DND-41 (cell line): ENCODE measurements around the gene PCYOX1L.

Source experiments
- ATAC-seq: fragments of 200-7000 bp; cut with Tn5 transposase; 3 replicates; pipeline ENCODE4 v1.9.1; 2021; ENCODE audit warnings: low read depth; ENCODE audit not compliant: insufficient read depth
- DNase-seq: peaks from one replicate; pipeline ENCODE4 v3.0.0-alpha.2; 2020
- H2AFZ ChIP-seq: 2 replicates; pipeline ENCODE4 v1.6.0; 2012; ENCODE audit warnings: low read depth, low read length
- H3K27ac ChIP-seq: 2 replicates; pipeline ENCODE4 v1.5.1; 2012; ENCODE audit warnings: low read length, inconsistent platforms
- H3K27me3 ChIP-seq: fragments of 200-600 bp; sonication (generic); 2 replicates; pipeline ENCODE4 v1.6.0; 2012; ENCODE audit warnings: low read length, mild to moderate bottlenecking, inconsistent platforms; ENCODE audit not compliant: insufficient read depth, poor library complexity
- H3K36me3 ChIP-seq: 2 replicates; pipeline ENCODE4 v1.5.1; 2012; ENCODE audit warnings: low read length, inconsistent platforms; ENCODE audit not compliant: insufficient read depth
- H3K4me1 ChIP-seq: 2 replicates; pipeline ENCODE4 v1.5.1; 2012; ENCODE audit warnings: mild to moderate bottlenecking, low read length; ENCODE audit not compliant: insufficient read depth
- H3K4me2 ChIP-seq: 2 replicates; pipeline ENCODE4 v1.6.0; 2012; ENCODE audit warnings: mild to moderate bottlenecking, moderate library complexity, low read length, inconsistent platforms; ENCODE audit not compliant: insufficient read depth
- H3K4me3 ChIP-seq, 2 experiments: fragments of 200-600 bp in 1 of 2; shearing (Covaris generic) in 1 of 2; 2 replicates each; pipeline ENCODE4 v1.5.1; 2012 to 2016; ENCODE audit warnings: inconsistent platforms in 2 of 2, low read length in 2 of 2, mild to moderate bottlenecking in 2 of 2, low read depth in 1 of 2, moderate library complexity in 1 of 2
- H3K79me2 ChIP-seq: 2 replicates; pipeline ENCODE4 v1.6.0; 2012; ENCODE audit warnings: low read length, inconsistent platforms; ENCODE audit not compliant: insufficient read depth
- H3K9ac ChIP-seq: 2 replicates; pipeline ENCODE4 v1.6.0; 2012; ENCODE audit warnings: low read depth, mild to moderate bottlenecking, inconsistent platforms, low read length, moderate library complexity
- H3K9me3 ChIP-seq: 2 replicates; pipeline ENCODE4 v1.5.1; 2012; ENCODE audit warnings: low read length, moderate library complexity, mild to moderate bottlenecking, inconsistent platforms; ENCODE audit not compliant: insufficient read depth, severe bottlenecking
- H4K20me1 ChIP-seq: 2 replicates; pipeline ENCODE4 v1.6.0; 2012; ENCODE audit warnings: low read length; ENCODE audit not compliant: insufficient read depth
- EZH2 ChIP-seq: IDR thresholded peaks from 3 replicates; pipeline ENCODE4 v1.6.1; 2012; ENCODE audit warnings: borderline replicate concordance, low read depth, mild to moderate bottlenecking, moderate library complexity, low read length, inconsistent platforms; ENCODE audit not compliant: severe bottlenecking
- TF ChIP-seq, protein P1 (sequence below): IDR thresholded peaks from 2 replicates; pipeline ENCODE4 v1.5.1; 2012; ENCODE audit warnings: borderline replicate concordance, low read length, moderate library complexity, mild to moderate bottlenecking; ENCODE audit not compliant: poor library complexity, severe bottlenecking; ENCODE audit errors: extremely low read depth

Gene PCYOX1L

DNA sequence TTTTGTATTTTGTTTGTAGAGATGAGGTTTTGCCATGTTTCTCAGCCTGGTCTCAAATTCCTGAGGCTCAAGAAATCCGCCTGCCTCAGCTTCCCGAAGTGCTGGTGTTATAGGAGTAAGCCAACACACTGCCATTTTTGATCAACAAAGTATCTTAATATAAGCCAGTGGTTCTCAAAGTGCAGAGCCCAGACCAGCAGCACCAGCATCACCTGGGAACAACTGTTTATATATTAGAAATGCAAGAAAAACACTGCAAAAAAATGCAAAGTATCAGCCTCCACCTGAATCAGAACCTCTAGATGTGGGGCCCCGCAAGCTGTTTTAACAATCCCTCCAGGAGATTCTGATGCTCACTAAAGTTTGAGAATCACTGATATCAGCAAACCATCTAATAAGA lies 15.1 kb downstream of the PCYOX1L start:
- Histone ChIP-seq H3K4me2 (no peak overlapping the region), H3K4me1 (no peaks in the 10 kb centered on the region)
- TF ChIP-seq, protein P1, sequence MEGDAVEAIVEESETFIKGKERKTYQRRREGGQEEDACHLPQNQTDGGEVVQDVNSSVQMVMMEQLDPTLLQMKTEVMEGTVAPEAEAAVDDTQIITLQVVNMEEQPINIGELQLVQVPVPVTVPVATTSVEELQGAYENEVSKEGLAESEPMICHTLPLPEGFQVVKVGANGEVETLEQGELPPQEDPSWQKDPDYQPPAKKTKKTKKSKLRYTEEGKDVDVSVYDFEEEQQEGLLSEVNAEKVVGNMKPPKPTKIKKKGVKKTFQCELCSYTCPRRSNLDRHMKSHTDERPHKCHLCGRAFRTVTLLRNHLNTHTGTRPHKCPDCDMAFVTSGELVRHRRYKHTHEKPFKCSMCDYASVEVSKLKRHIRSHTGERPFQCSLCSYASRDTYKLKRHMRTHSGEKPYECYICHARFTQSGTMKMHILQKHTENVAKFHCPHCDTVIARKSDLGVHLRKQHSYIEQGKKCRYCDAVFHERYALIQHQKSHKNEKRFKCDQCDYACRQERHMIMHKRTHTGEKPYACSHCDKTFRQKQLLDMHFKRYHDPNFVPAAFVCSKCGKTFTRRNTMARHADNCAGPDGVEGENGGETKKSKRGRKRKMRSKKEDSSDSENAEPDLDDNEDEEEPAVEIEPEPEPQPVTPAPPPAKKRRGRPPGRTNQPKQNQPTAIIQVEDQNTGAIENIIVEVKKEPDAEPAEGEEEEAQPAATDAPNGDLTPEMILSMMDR = no peak
- TF ChIP-seq EZH2 = no peak

DNA sequence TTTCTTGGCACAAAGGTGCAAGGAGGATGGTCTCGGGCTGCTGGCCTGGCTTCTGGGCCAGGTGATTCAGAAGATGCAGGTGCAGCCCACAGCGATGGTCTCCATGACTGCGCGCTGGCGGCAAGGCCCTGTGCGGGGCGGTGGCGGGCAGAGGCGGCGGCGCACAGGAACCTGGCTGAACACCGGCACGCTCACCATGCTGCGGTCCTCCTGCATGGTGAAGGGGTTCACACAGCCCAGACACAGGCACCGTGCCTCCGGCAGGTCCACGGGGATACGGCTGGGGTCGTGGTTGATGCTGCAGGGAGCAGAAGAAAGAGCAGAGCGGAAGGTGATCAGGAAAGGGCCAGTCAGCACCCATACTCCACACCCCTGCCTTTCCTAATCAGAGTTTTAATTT lies 16.5 kb downstream of the PCYOX1L start:
- Histone ChIP-seq H3K27ac (no peak overlapping the region), H2AFZ (no peak overlapping the region), H3K4me2 (no peak overlapping the region), H4K20me1 (no peaks in the 10 kb centered on the region), H3K9ac (no peak overlapping the region), H3K9me3 (no peaks in the 10 kb centered on the region), H3K4me3 (no peak overlapping the region), H3K79me2 (no peaks in the 10 kb centered on the region), H3K4me1 (no peaks in the 10 kb centered on the region), H3K27me3 (no peaks in the 10 kb centered on the region), H3K36me3 (no peaks in the 10 kb centered on the region)
- TF ChIP-seq, protein P1 = no peak
- TF ChIP-seq EZH2 = no peak
- DNase-seq (no peak), ATAC-seq (no peak)

More for the DNA sequence above, 15.1 kb downstream of the PCYOX1L start:
- Histone ChIP-seq H3K9me3 (no peaks in the 10 kb centered on the region), H3K36me3 (no peaks in the 10 kb centered on the region), H3K27me3 (no peaks in the 10 kb centered on the region), H3K79me2 (no peaks in the 10 kb centered on the region), H2AFZ (no peak overlapping the region), H3K4me3 (no peak overlapping the region), H4K20me1 (no peaks in the 10 kb centered on the region), H3K9ac (no peak overlapping the region), H3K27ac (no peak overlapping the region)
- ATAC-seq (no peak), DNase-seq (no peak)

DNA sequence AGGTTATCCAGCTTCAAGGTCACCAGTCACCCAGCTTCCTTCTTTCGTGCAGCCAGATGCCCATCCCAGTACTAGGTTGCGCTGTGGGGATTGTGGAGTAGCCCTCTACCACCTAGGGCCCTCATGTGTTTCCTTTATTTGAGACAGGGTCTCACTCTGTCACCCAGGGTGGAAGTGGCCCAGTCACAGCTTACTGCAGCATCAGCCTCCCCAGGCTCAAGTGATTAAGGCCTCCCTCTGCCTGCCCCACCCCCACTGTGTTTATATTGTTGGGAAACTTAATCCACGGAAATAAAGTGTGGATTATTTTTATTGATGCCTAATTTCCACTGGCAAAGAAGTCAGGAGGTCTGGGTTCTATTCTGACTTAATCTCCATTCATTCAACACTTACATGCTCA lies 17.0 kb downstream of the PCYOX1L start:
- TF ChIP-seq, protein P1 = no peak
- no peak for TF ChIP-seq EZH2
- H3K27ac ChIP-seq = no peak overlapping the region
- no peak for ATAC-seq
- H3K27me3 ChIP-seq = no peaks in the 10 kb centered on the region
- H3K36me3 ChIP-seq = no peaks in the 10 kb centered on the region
- no peak for DNase-seq
- no peak overlapping the region for H3K4me3 ChIP-seq
- H3K9me3 ChIP-seq = no peaks in the 10 kb centered on the region
- no peak overlapping the region for H3K9ac ChIP-seq
- H3K4me2 ChIP-seq = no peak overlapping the region
- no peaks in the 10 kb centered on the region for H3K79me2 ChIP-seq
- no peaks in the 10 kb centered on the region for H3K4me1 ChIP-seq
- H2AFZ ChIP-seq = no peak overlapping the region
- H4K20me1 ChIP-seq = no peaks in the 10 kb centered on the region

DNA sequence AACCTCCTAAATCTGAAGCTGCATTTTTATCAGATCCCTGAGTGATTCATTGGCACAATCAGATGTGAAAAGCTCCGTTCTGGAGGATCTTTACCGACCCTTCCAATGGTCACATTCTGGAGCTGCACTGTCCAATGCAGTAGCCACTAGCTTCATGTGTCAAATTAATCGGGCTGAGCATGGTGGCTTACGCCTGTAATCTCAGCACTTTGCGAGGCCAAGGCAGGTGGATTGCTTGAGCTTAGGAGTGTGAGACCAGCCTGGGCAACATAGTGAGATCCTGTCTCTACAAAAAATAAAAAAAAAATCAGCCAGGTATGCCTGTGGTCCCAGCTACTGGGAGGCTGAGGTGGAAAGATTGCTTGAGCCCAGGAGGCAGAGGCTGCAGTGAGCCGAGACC lies 17.6 kb downstream of the PCYOX1L start:
- no peak overlapping the region for H3K4me2 ChIP-seq
- H3K79me2 ChIP-seq = no peaks in the 10 kb centered on the region
- no peak overlapping the region for H3K27ac ChIP-seq
- H2AFZ ChIP-seq = no peak overlapping the region
- H3K4me3 ChIP-seq = no peak overlapping the region
- no peak for ATAC-seq
- TF ChIP-seq EZH2 = no peak
- TF ChIP-seq, protein P1 = no peak
- no peaks in the 10 kb centered on the region for H4K20me1 ChIP-seq
- no peaks in the 10 kb centered on the region for H3K27me3 ChIP-seq
- DNase-seq = no peak
- no peak overlapping the region for H3K9ac ChIP-seq
- H3K4me1 ChIP-seq = no peaks in the 10 kb centered on the region
- no peaks in the 10 kb centered on the region for H3K9me3 ChIP-seq
- H3K36me3 ChIP-seq = no peaks in the 10 kb centered on the region
